NCI-H2029 treated with DMSO at 0.1 percent for 48 hours (cell line): Measurements from ENCODE around the gene PXDN.

Source experiments
- DNase-seq: peaks from one replicate; lab custom pipeline; 2025; lab: John Stamatoyannopoulos, UW

PXDN gene

GRCh38 chr2:1598800-1599199 is 145.5 kb downstream of the PXDN start:
- no peak for DNase-seq

- no peak for DNase-seq
Measured at GRCh38 chr2:1598041-1598710, 146.1 kb downstream of the PXDN start.

GRCh38 chr2:1595274-1595673 is 149.0 kb downstream of the PXDN start:
- no peak for DNase-seq

GRCh38 chr2:1594373-1595171 is 149.7 kb downstream of the PXDN start:
- no peak for DNase-seq

- no peak for DNase-seq
Measured at GRCh38 chr2:1594123-1594372, 150.3 kb downstream of the PXDN start.

- no peak for DNase-seq
Measured at GRCh38 chr2:1593371-1594122, 150.8 kb downstream of the PXDN start.

GRCh38 chr2:1591978-1592907 is 152.1 kb downstream of the PXDN start:
- no peak for DNase-seq

GRCh38 chr2:1591461-1591770 is 152.9 kb downstream of the PXDN start:
- DNase-seq = no peak

GRCh38 chr2:1590596-1591460 is 153.5 kb downstream of the PXDN start:
- DNase-seq = no peak

GRCh38 chr2:1588978-1589621 is 155.2 kb downstream of the PXDN start:
- DNase-seq = no peak

GRCh38 chr2:1588051-1588977 is 156.0 kb downstream of the PXDN start:
- no peak for DNase-seq

- DNase-seq = no peak
Measured at GRCh38 chr2:1586923-1587840, 157.1 kb downstream of the PXDN start.

GRCh38 chr2:1586251-1586922 is 157.9 kb downstream of the PXDN start:
- no peak for DNase-seq

- no peak for DNase-seq
Measured at GRCh38 chr2:1585635-1586034, 158.7 kb downstream of the PXDN start.

- DNase-seq = no peak
Measured at GRCh38 chr2:1584691-1585485, 159.4 kb downstream of the PXDN start.

- no peak for DNase-seq
Measured at GRCh38 chr2:1584051-1584531, 160.2 kb downstream of the PXDN start.

- DNase-seq = no peak
Measured at GRCh38 chr2:1582891-1583341, 161.4 kb downstream of the PXDN start.
